CD14-positive monocyte (primary cell): ENCODE data around the gene CEACAM16. TPM values are rescaled to one million over a fixed set of nuclear protein-coding genes. Genes with fewer than 3 reads are reported as not detected.

Experiments
- DNase-seq, 3 donors: peaks; one replicate each; pipeline ENCODE4 v3.0.0-alpha.2; 2011 to 2022
- H2AFZ ChIP-seq: 2 replicates; pipeline ENCODE4 v1.6.0; 2012; ENCODE audit warnings: mild to moderate bottlenecking, low read depth, low read length, inconsistent platforms; ENCODE audit not compliant: insufficient read depth, poor library complexity, severe bottlenecking
- H3K27ac ChIP-seq, 2 donors: 1 replicate in 1 of 2; 2 replicates in 1 of 2; pipeline ENCODE4 v1.5.1; 2012 to 2013; ENCODE audit warnings: low read length in 2 of 2, control low read depth in 1 of 2, inconsistent platforms in 1 of 2, low read depth in 1 of 2, mild to moderate bottlenecking in 1 of 2
- H3K27me3 ChIP-seq, 2 donors: one replicate each; pipeline versions ENCODE4 v1.6.0 to v1.6.1; 2011 to 2013; ENCODE audit warnings: low read length in 2 of 2; ENCODE audit not compliant: control insufficient read depth in 2 of 2, insufficient read depth in 2 of 2
- H3K36me3 ChIP-seq, 2 donors: replicated peaks in 1 of 2; 1 replicate in 1 of 2; 2 replicates in 1 of 2; pipeline versions ENCODE4 v1.5.1 to v1.6.1; 2012 to 2013; ENCODE audit warnings: low read length in 2 of 2, control low read depth in 1 of 2, inconsistent platforms in 1 of 2, mild to moderate bottlenecking in 1 of 2; ENCODE audit not compliant: insufficient read depth in 2 of 2, control insufficient read depth in 1 of 2
- H3K4me1 ChIP-seq, 2 donors: 1 replicate in 1 of 2; 2 replicates in 1 of 2; pipeline versions ENCODE4 v1.5.1 to v1.6.1; 2012 to 2013; ENCODE audit warnings: low read length in 2 of 2, control low read depth in 1 of 2, inconsistent platforms in 1 of 2, mild to moderate bottlenecking in 1 of 2, moderate library complexity in 1 of 2; ENCODE audit not compliant: insufficient read depth in 2 of 2, control insufficient read depth in 1 of 2
- H3K4me2 ChIP-seq: replicated peaks from 2 replicates; pipeline ENCODE3; 2012; ENCODE audit warnings: low read length, moderate library complexity, mild to moderate bottlenecking; ENCODE audit not compliant: poor library complexity, severe bottlenecking; ENCODE audit errors: extremely low read depth
- H3K4me3 ChIP-seq, 3 experiments: fragments of 200-600 bp in 1 of 3; sonication (generic) in 1 of 3; replicated peaks in 1 of 3; 1 replicate in 2 of 3; 2 replicates in 1 of 3; pipeline ENCODE4 v1.5.1; 2011 to 2013; ENCODE audit warnings: low read length in 3 of 3, mild to moderate bottlenecking in 3 of 3, control low read depth in 2 of 3, low read depth in 2 of 3, inconsistent platforms in 1 of 3, moderate library complexity in 1 of 3
- H3K79me2 ChIP-seq: 2 replicates; pipeline ENCODE4 v1.6.0; 2012; ENCODE audit warnings: mild to moderate bottlenecking, control low read depth, inconsistent platforms, low read length, moderate library complexity; ENCODE audit not compliant: insufficient read depth
- H3K9ac ChIP-seq: 2 replicates; pipeline ENCODE4 v1.6.0; 2017; ENCODE audit warnings: low read length, mild to moderate bottlenecking; ENCODE audit not compliant: insufficient read depth, poor library complexity, severe bottlenecking
- H3K9me3 ChIP-seq, 2 donors: replicated peaks in 1 of 2; 1 replicate in 1 of 2; 2 replicates in 1 of 2; pipeline versions ENCODE4 v1.5.1 to v1.6.1; 2012 to 2013; ENCODE audit warnings: low read length in 2 of 2, control low read depth in 1 of 2; ENCODE audit not compliant: control insufficient read depth in 1 of 2, insufficient read depth in 1 of 2
- H4K20me1 ChIP-seq: 2 replicates; pipeline ENCODE4 v1.6.0; 2012; ENCODE audit warnings: mild to moderate bottlenecking, low read length, control low read depth, moderate library complexity; ENCODE audit not compliant: insufficient read depth
- H3K27ac Mint-ChIP-seq, 7 donors: one replicate each; pipeline ENCODE4 v1.8.0; 2020; ENCODE audit warnings: mild to moderate bottlenecking in 7 of 7, mixed read lengths in 7 of 7, moderate library complexity in 6 of 7, inconsistent platforms in 2 of 7
- H3K27me3 Mint-ChIP-seq, 3 donors: one replicate each; pipeline ENCODE4 v1.8.0; 2021 to 2022; ENCODE audit warnings: low read depth in 3 of 3, mild to moderate bottlenecking in 3 of 3, mixed read lengths in 3 of 3, moderate library complexity in 3 of 3, inconsistent platforms in 1 of 3
- H3K36me3 Mint-ChIP-seq, 2 donors: one replicate each; pipeline ENCODE4 v1.8.0; 2020; ENCODE audit warnings: mixed read lengths in 2 of 2, inconsistent platforms in 1 of 2, mild to moderate bottlenecking in 1 of 2
- H3K4me1 Mint-ChIP-seq: one replicate; pipeline ENCODE4 v1.8.0; 2020; ENCODE audit warnings: mild to moderate bottlenecking, mixed read lengths
- H3K4me3 Mint-ChIP-seq, 2 donors: one replicate each; pipeline ENCODE4 v1.8.0; 2020; ENCODE audit warnings: mild to moderate bottlenecking in 2 of 2, mixed read lengths in 2 of 2, moderate library complexity in 1 of 2
- H3K9me3 Mint-ChIP-seq, 7 donors: one replicate each; pipeline ENCODE4 v1.8.0; 2020 to 2022; ENCODE audit warnings: mixed read lengths in 7 of 7, mild to moderate bottlenecking in 6 of 7, moderate library complexity in 6 of 7, inconsistent platforms in 2 of 7
- CTCF ChIP-seq: fragments of 200-600 bp; IDR thresholded peaks from one replicate; pipeline ENCODE4 v1.8.0; 2022; ENCODE audit warnings: antibody characterized with exemption, mild to moderate bottlenecking
- WGBS: methylation state at CpG from one replicate; pipeline ENCODE4 v1.1.5; 2013; ENCODE audit warnings: missing lambda C conversion rate; ENCODE audit not compliant: insufficient coverage; 5-methylcytosine and 5-hydroxymethylcytosine counted together
- intact Hi-C, 2 donors: fragments of 100-400 bp; cut with micrococcal nuclease; formaldehyde crosslinking; loops; one replicate each; pipeline versions ENCODE4 v1.15.0 to v1.15.1; 2023
- polyA plus RNA-seq, 3 donors: library from polyadenylated mRNA; depleted of rRNA in 1 of 3; unstranded in 2 of 3; stranded (reverse) in 1 of 3; fragments of 300-500 nt in 2 of 3; fragments of >200 nt in 1 of 3; fragmentation: Illumina TruSeq in 2 of 3; gene quantifications; 1 replicate in 2 of 3; 2 replicates in 1 of 3; pipeline ENCODE4 v1.2.3, GENCODE V29; 2012 to 2021

Gene CEACAM16
- polyA plus RNA-seq, 3 donors, result not detected

GRCh38 chr19:44757057-44757734, 58.2 kb downstream of the CEACAM16 start:
- peaks cover 0 to 3% (median 1%) of the 10 kb centered on the region in 3 donors for H3K27me3 Mint-ChIP-seq

More at GRCh38 chr19:44757057-44757734, 58.2 kb downstream of the CEACAM16 start:
- DNase-seq, result no peak
- Histone ChIP-seq H3K27ac (no peak overlapping the region), H2AFZ (no peak overlapping the region), H3K9me3 (no peaks in the 10 kb centered on the region), H3K27me3 (no peaks in the 10 kb centered on the region), H3K9ac (no peak overlapping the region), H3K79me2 (peaks cover 36% of the 10 kb centered on the region), H3K4me1 (peaks cover 33 to 40% of the 10 kb centered on the region in 2 donors), H3K4me3 (no peak overlapping the region), H3K36me3 (peaks cover 55 to 68% of the 10 kb centered on the region in 2 donors), H3K4me2 (no peak overlapping the region), H4K20me1 (peaks cover 48% of the 10 kb centered on the region)
- no peak for TF ChIP-seq CTCF
- no peak overlapping the region for H3K4me3 Mint-ChIP-seq
- peaks cover 51% of the 10 kb centered on the region for H3K4me1 Mint-ChIP-seq
- peaks cover 67 to 84% of the 10 kb centered on the region in 2 donors for H3K36me3 Mint-ChIP-seq
- 97% methylated on average over 41 of the region's 53 CpGs for WGBS
- peak overlapping the region in 1 of 7 donors; percentile 40 for H3K27ac Mint-ChIP-seq
- intact Hi-C loops, result no loop called here
- peaks cover 0 to 2% (median 0%) of the 10 kb centered on the region in 7 donors for H3K9me3 Mint-ChIP-seq
